Trophoblast cell (in vitro differentiated cells and primary cell): Measurements from ENCODE around the gene AGPAT3.
A peak's percentile ranks its signal among the peaks of the same experiment; 100 is the strongest.

Source experiments
- DNase-seq, 2 donors: peaks; one replicate each; pipeline ENCODE4 v3.0.0-alpha.2; 2016
- H2AFZ ChIP-seq: 2 replicates; pipeline ENCODE4 v1.6.1; 2013; ENCODE audit warnings: low read length, moderate library complexity, mild to moderate bottlenecking; ENCODE audit not compliant: insufficient read depth, poor library complexity
- H2AK5ac ChIP-seq: 2 replicates; pipeline ENCODE4 v1.6.1; 2013; ENCODE audit warnings: mild to moderate bottlenecking, low read length
- H2BK120ac ChIP-seq: 2 replicates; pipeline ENCODE4 v1.6.1; 2013; ENCODE audit warnings: low read length, mild to moderate bottlenecking, moderate library complexity; ENCODE audit not compliant: insufficient read depth, poor library complexity
- H2BK12ac ChIP-seq: 2 replicates; pipeline ENCODE4 v1.6.1; 2013; ENCODE audit warnings: mild to moderate bottlenecking, low read length, moderate library complexity
- H2BK5ac ChIP-seq: 2 replicates; pipeline ENCODE4 v1.6.1; 2013; ENCODE audit warnings: low read length, low read depth, moderate library complexity, mild to moderate bottlenecking; ENCODE audit not compliant: poor library complexity
- H3K14ac ChIP-seq: 2 replicates; pipeline ENCODE4 v1.6.1; 2013; ENCODE audit warnings: mild to moderate bottlenecking, low read length
- H3K18ac ChIP-seq: 2 replicates; pipeline ENCODE4 v1.6.1; 2013; ENCODE audit warnings: mild to moderate bottlenecking, low read length
- H3K23ac ChIP-seq: 2 replicates; pipeline ENCODE4 v1.6.1; 2013; ENCODE audit warnings: low read length
- H3K27ac ChIP-seq: 2 replicates; pipeline ENCODE4 v1.5.1; 2013; ENCODE audit warnings: low read depth, mild to moderate bottlenecking, inconsistent platforms, low read length, moderate library complexity
- H3K27me3 ChIP-seq: 2 replicates; pipeline ENCODE4 v1.6.1; 2013; ENCODE audit warnings: inconsistent platforms, mild to moderate bottlenecking, low read length, moderate library complexity; ENCODE audit not compliant: insufficient read depth
- H3K36me3 ChIP-seq, 2 experiments: 1 replicate in 1 of 2; 2 replicates in 1 of 2; pipeline ENCODE4 v1.6.1; 2013; ENCODE audit warnings: low read length in 2 of 2, mild to moderate bottlenecking in 2 of 2, moderate library complexity in 1 of 2; ENCODE audit not compliant: insufficient read depth in 2 of 2, control insufficient read depth in 1 of 2
- H3K4ac ChIP-seq: 2 replicates; pipeline ENCODE4 v1.6.1; 2013; ENCODE audit warnings: low read depth, mild to moderate bottlenecking, low read length, moderate library complexity
- H3K4me1 ChIP-seq, 2 experiments: 1 replicate in 1 of 2; 2 replicates in 1 of 2; pipeline ENCODE4 v1.6.1; 2013; ENCODE audit warnings: low read length in 2 of 2, mild to moderate bottlenecking in 2 of 2, moderate library complexity in 1 of 2; ENCODE audit not compliant: insufficient read depth in 2 of 2, control insufficient read depth in 1 of 2
- H3K4me2 ChIP-seq: 2 replicates; pipeline ENCODE4 v1.6.1; 2013; ENCODE audit warnings: inconsistent platforms, mild to moderate bottlenecking, low read length, moderate library complexity
- H3K4me3 ChIP-seq: 2 replicates; pipeline ENCODE4 v1.5.1; 2013; ENCODE audit warnings: mild to moderate bottlenecking, low read depth, low read length, inconsistent platforms
- H3K79me1 ChIP-seq: one replicate; pipeline ENCODE4 v1.6.1; 2013; ENCODE audit warnings: low read length
- H3K79me2 ChIP-seq: 2 replicates; pipeline ENCODE4 v1.6.1; 2013; ENCODE audit warnings: low read length, mild to moderate bottlenecking; ENCODE audit not compliant: control insufficient read depth, insufficient read depth, poor library complexity
- H3K9ac ChIP-seq: 2 replicates; pipeline ENCODE4 v1.6.1; 2013; ENCODE audit warnings: mild to moderate bottlenecking, low read length
- H3K9me3 ChIP-seq: 2 replicates; pipeline ENCODE4 v1.6.1; 2013; ENCODE audit warnings: low read depth, mild to moderate bottlenecking, control low read depth, inconsistent platforms, low read length; ENCODE audit not compliant: insufficient read depth
- H4K12ac ChIP-seq: 2 replicates; pipeline ENCODE4 v1.6.1; 2013; ENCODE audit warnings: low read depth, mild to moderate bottlenecking, low read length, moderate library complexity
- H4K8ac ChIP-seq: 2 replicates; pipeline ENCODE4 v1.6.1; 2013; ENCODE audit warnings: low read depth, mild to moderate bottlenecking, low read length, moderate library complexity
- H4K91ac ChIP-seq: one replicate; pipeline ENCODE4 v1.6.1; 2013; ENCODE audit warnings: low read depth, mild to moderate bottlenecking, low read length, moderate library complexity
- WGBS: extraction: QIAGEN DNeasy Blood & Tissue Kit; methylation state at CpG from one replicate; pipeline ENCODE4 v1.1.7; 2013; ENCODE audit warnings: missing lambda C conversion rate; ENCODE audit not compliant: insufficient read length, insufficient coverage; ENCODE audit errors: extremely low coverage; 5-methylcytosine and 5-hydroxymethylcytosine counted together

The AGPAT3 gene

DNA sequence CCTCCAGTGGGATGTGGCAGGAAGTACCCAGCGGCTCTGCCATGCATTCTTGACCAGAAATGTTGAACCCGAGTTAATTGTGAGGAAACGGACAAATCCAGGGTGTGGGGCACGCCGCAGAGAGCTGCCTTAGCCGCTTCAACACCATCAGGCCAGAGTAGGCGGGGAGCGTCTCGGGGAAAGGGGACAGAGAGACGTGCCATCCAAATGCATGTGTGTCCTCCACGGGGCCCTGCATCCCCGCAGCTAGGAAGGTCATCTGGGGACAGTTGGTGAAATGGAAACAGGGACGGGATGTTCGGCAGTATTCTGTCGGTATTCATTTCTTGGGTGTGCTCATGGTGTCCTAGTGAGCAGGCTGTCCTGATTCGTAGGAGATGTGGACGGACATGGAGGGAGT lies 88.0 kb downstream of the AGPAT3 start:
- Histone ChIP-seq H3K4me2 (no peak overlapping the region), H3K18ac (no peak overlapping the region)

GRCh38 chr21:43954042-43954441 lies 89.0 kb downstream of the AGPAT3 start:
- H3K9me3 ChIP-seq = peaks cover 13% of the 10 kb centered on the region
- no peak overlapping the region for H2AFZ ChIP-seq
- H3K4me2 ChIP-seq = no peak overlapping the region
- no peak overlapping the region for H3K18ac ChIP-seq
- H2AK5ac ChIP-seq = no peak overlapping the region
- H3K4me1 ChIP-seq = no peaks in the 10 kb centered on the region
- H4K91ac ChIP-seq = no peak overlapping the region
- H3K23ac ChIP-seq = no peak overlapping the region
- H4K12ac ChIP-seq = no peak overlapping the region
- no peak overlapping the region for H2BK12ac ChIP-seq
- H3K36me3 ChIP-seq = no peaks in the 10 kb centered on the region
- no peaks in the 10 kb centered on the region for H3K79me2 ChIP-seq
- H3K4me3 ChIP-seq = no peak overlapping the region
- no peak overlapping the region for H3K27ac ChIP-seq
- no peak overlapping the region for H3K14ac ChIP-seq
- no peak for DNase-seq
- H3K27me3 ChIP-seq = no peaks in the 10 kb centered on the region
- H3K9ac ChIP-seq = no peak overlapping the region
- H2BK120ac ChIP-seq = no peak overlapping the region
- H2BK5ac ChIP-seq = no peak overlapping the region
- H4K8ac ChIP-seq = no peak overlapping the region
- WGBS = no CpG with 5 or more reads among the region's 11 CpGs
- H3K79me1 ChIP-seq = no peaks in the 10 kb centered on the region
- no peak overlapping the region for H3K4ac ChIP-seq

More for the DNA sequence above, 88.0 kb downstream of the AGPAT3 start:
- WGBS = no CpG with 5 or more reads among the region's 17 CpGs
- no peaks in the 10 kb centered on the region for H3K79me1 ChIP-seq
- no peak overlapping the region for H4K91ac ChIP-seq
- H4K8ac ChIP-seq = no peak overlapping the region
- no peak overlapping the region for H3K23ac ChIP-seq
- no peak overlapping the region for H3K4ac ChIP-seq
- no peak overlapping the region for H4K12ac ChIP-seq
- H3K27me3 ChIP-seq = no peaks in the 10 kb centered on the region
- no peak overlapping the region for H2AK5ac ChIP-seq
- H3K36me3 ChIP-seq = no peaks in the 10 kb centered on the region
- H2AFZ ChIP-seq = no peak overlapping the region
- peaks cover 5% of the 10 kb centered on the region for H3K9me3 ChIP-seq
- H3K9ac ChIP-seq = no peak overlapping the region
- no peak overlapping the region for H2BK12ac ChIP-seq
- H3K79me2 ChIP-seq = no peaks in the 10 kb centered on the region
- DNase-seq = no peak
- no peak overlapping the region for H3K4me3 ChIP-seq
- no peak overlapping the region for H3K14ac ChIP-seq
- H3K27ac ChIP-seq = no peak overlapping the region
- H2BK120ac ChIP-seq = no peak overlapping the region
- H2BK5ac ChIP-seq = no peak overlapping the region
- H3K4me1 ChIP-seq = no peaks in the 10 kb centered on the region

- H4K91ac ChIP-seq = no peak overlapping the region
- no peak overlapping the region for H2BK5ac ChIP-seq
- H3K27ac ChIP-seq = no peak overlapping the region
- no peaks in the 10 kb centered on the region for H3K79me2 ChIP-seq
- no peak overlapping the region for H3K18ac ChIP-seq
- no peaks in the 10 kb centered on the region for H3K36me3 ChIP-seq
- H3K23ac ChIP-seq = no peak overlapping the region
- H2BK120ac ChIP-seq = no peak overlapping the region
- no peak overlapping the region for H3K14ac ChIP-seq
- H3K4me1 ChIP-seq = no peaks in the 10 kb centered on the region
- H3K9me3 ChIP-seq = peaks cover 14% of the 10 kb centered on the region
- H3K4ac ChIP-seq = no peak overlapping the region
- no peak overlapping the region for H3K4me3 ChIP-seq
- DNase-seq = peak in 1 of 2 donors; percentile 6
- H3K79me1 ChIP-seq = no peaks in the 10 kb centered on the region
- no peak overlapping the region for H4K12ac ChIP-seq
- no CpG with 5 or more reads among the region's 19 CpGs for WGBS
- no peak overlapping the region for H3K9ac ChIP-seq
- H3K27me3 ChIP-seq = no peaks in the 10 kb centered on the region
- no peak overlapping the region for H4K8ac ChIP-seq
- no peak overlapping the region for H2AK5ac ChIP-seq
- H3K4me2 ChIP-seq = no peak overlapping the region
- H2AFZ ChIP-seq = no peak overlapping the region
- no peak overlapping the region for H2BK12ac ChIP-seq
Observed at GRCh38 chr21:43954896-43955295, 89.9 kb downstream of the AGPAT3 start.

DNA sequence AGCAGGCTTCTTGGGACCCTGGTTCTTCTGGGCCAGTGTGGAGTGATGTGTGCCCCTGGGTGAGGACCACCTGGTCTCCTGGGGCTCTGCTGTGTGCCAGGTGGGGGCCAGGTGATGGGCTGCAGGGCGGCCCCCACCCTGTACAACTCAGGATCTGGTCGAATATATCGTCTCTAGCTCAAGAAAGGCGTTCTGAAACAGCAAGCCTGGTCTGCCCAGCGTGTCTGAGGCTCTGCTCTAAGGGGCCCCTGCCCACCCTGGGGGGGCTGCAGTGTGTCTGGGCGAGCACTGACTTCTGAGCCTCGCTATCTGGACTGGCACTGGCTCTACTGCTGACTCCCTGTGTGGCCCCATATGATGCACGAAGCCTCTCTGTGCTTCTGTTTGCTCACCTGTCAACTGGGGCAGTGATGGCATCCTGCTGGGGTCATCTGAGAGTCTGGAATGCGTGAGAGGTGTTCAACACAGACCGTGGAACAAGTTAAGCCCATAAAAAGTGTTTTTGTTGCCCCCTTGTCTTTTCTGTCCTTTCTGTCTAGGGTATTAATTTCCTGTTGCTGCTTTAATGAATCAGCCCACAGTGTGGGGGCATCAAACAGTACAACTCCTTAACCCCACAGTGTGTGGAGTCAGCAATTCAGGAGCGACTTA lies 91.1 kb downstream of the AGPAT3 start:
- no peaks in the 10 kb centered on the region for H3K79me1 ChIP-seq
- H3K23ac ChIP-seq = no peak overlapping the region
- no peaks in the 10 kb centered on the region for H3K36me3 ChIP-seq
- peaks cover 16% of the 10 kb centered on the region for H3K9me3 ChIP-seq
- H4K91ac ChIP-seq = no peak overlapping the region
- DNase-seq = no peak
- H3K27ac ChIP-seq = no peak overlapping the region
- H4K8ac ChIP-seq = no peak overlapping the region
- no peak overlapping the region for H2AFZ ChIP-seq
- no peak overlapping the region for H3K4me2 ChIP-seq
- no peaks in the 10 kb centered on the region for H3K79me2 ChIP-seq
- H3K14ac ChIP-seq = no peak overlapping the region
- no peak overlapping the region for H3K18ac ChIP-seq
- no peak overlapping the region for H2BK5ac ChIP-seq
- no peak overlapping the region for H3K4me3 ChIP-seq
- H3K4ac ChIP-seq = no peak overlapping the region
- H3K27me3 ChIP-seq = no peaks in the 10 kb centered on the region
- no peaks in the 10 kb centered on the region for H3K4me1 ChIP-seq
- no peak overlapping the region for H2AK5ac ChIP-seq
- no CpG with 5 or more reads among the region's 11 CpGs for WGBS
- H4K12ac ChIP-seq = no peak overlapping the region
- no peak overlapping the region for H2BK120ac ChIP-seq
- no peak overlapping the region for H3K9ac ChIP-seq
- no peak overlapping the region for H2BK12ac ChIP-seq
